Activated T-cell treated with anti-CD3 and anti-CD28 coated beads, Interleukin-2, amount 50 U/mL, for 24 hours (primary cell): Measurements from ENCODE around the gene C9orf85.
A peak's percentile ranks its signal among the peaks of the same experiment; 100 is the strongest.

Experiments used
- DNase-seq: peaks from one replicate; pipeline ENCODE4 v3.0.0-alpha.2; 2020
- H3K27ac Mint-ChIP-seq: 2 replicates; pipeline ENCODE4 v1.8.0; 2020; ENCODE audit warnings: mild to moderate bottlenecking, mixed read lengths
- H3K27me3 Mint-ChIP-seq: 2 replicates; pipeline ENCODE4 v1.8.0; 2020; ENCODE audit warnings: mixed read lengths
- H3K36me3 Mint-ChIP-seq: 2 replicates; pipeline ENCODE4 v1.8.0; 2020; ENCODE audit warnings: low read depth, mixed read lengths
- H3K4me1 Mint-ChIP-seq: 2 replicates; pipeline ENCODE4 v1.8.0; 2020; ENCODE audit warnings: low read depth, mixed read lengths
- H3K4me3 Mint-ChIP-seq: 2 replicates; pipeline ENCODE4 v1.8.0; 2020; ENCODE audit warnings: mild to moderate bottlenecking, moderate library complexity, mixed read lengths
- H3K9me3 Mint-ChIP-seq: 2 replicates; pipeline ENCODE4 v1.8.0; 2020; ENCODE audit warnings: mixed read lengths

Gene C9orf85, protein sequence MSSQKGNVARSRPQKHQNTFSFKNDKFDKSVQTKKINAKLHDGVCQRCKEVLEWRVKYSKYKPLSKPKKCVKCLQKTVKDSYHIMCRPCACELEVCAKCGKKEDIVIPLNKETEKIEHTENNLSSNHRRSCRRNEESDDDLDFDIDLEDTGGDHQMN

DNA sequence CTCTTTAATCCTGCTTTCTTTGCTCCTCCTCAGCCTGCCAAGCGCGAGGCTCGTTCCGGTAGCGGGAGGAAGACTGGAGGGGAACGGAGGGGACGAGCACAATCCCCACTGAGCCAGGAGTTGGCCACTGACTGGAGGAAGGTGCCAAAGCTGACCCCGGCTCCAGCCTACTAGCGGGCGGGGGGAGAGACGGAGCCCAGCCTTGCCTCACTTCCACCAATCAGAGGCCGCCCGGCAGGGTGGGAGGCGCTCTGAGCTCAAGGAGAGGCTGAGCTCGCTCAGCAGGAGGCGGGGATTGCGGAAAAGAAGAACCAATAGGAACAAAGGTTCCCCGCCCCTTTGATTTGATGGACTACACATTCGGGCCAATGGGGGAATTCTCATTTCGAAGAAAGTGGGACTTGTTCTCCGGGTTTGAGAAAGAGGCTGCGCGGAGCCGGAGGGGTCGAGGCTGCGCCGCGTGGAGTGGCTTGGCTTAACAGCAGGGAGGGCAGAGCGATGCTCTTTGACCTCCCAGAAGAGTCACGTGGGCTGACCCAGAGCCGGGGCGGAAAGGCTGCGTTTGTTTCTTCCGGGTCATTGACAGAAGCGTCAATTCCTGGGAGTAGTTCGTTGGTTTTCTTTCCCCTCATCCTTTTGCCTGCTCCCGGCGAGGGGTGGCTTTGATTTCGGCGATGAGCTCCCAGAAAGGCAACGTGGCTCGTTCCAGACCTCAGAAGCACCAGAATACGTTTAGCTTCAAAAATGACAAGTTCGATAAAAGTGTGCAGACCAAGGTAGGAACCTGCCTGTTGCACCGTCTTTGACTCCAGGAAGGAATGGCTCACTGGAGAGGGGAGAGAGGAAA lies at the start of gene C9orf85, which contains the start of gene ABHD17B:
TSS of gene C9orf85 (plus strand) at position 579 of the 847 bp plus-strand sequence. CDS start at position 675, 96 bp downstream.
TSS of gene ABHD17B (minus strand) at position 133 of the 847 bp plus-strand sequence. CDS start 36,113 bp downstream, outside the sequence.
- H3K9me3 Mint-ChIP-seq: no peaks in the 10 kb centered on the region
- H3K27ac Mint-ChIP-seq: peak within 1 kb of the TSS; percentile 98
- no peaks in the 10 kb centered on the region for H3K27me3 Mint-ChIP-seq
- H3K36me3 Mint-ChIP-seq: peaks cover 27% of the 10 kb centered on the region
- peaks cover 68% of the 10 kb centered on the region for H3K4me1 Mint-ChIP-seq
- H3K4me3 Mint-ChIP-seq: peak within 1 kb of the TSS; percentile 92
- peak; percentile 94 for DNase-seq

DNA sequence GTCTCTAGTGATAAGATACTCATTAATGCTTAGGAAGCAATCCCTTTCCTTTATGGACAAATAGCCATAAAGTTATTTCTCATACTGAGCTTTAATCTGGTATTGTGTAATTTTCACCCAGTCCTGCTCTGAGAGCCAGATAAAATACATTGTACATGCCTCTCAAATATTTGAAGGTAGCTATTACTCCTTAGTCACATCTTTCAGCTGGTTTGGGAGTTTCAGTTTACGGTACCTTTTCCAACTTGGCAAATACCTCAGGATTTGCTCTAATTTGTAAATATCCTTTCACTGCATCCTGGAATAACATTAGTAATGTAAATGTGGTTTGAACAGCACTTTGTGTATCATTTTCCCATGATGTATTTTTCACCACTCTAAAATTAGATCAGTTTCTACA lies 47.8 kb upstream of the C9orf85 start:
- no peaks in the 10 kb centered on the region for H3K27me3 Mint-ChIP-seq
- DNase-seq: no peak
- peaks cover 74% of the 10 kb centered on the region for H3K36me3 Mint-ChIP-seq
- H3K27ac Mint-ChIP-seq: no peak overlapping the region
- H3K4me3 Mint-ChIP-seq: no peak overlapping the region
- peaks cover 20% of the 10 kb centered on the region for H3K9me3 Mint-ChIP-seq
- H3K4me1 Mint-ChIP-seq: peaks cover 14% of the 10 kb centered on the region

DNA sequence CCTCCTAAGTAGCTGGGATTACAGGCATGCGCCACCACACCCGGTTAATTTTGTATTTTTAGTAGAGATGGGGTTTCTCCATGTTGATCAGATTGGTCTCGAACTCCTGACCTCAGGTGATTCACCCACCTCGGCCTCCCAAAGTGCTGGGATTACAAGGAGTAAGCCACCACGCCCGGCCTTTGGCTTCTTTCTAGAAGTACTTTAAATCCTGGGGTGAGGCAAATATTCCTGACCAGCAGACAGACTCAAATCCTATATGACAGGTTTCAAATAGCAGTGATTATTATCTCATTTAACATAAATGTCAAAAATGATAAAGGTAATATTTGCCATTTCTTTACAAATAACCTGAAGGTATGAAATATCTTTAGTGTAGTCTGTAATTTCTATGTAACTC lies 36.1 kb upstream of the C9orf85 start:
- Mint-ChIP-seq H3K27ac (no peak overlapping the region), H3K4me1 (peaks cover 16% of the 10 kb centered on the region), H3K27me3 (no peaks in the 10 kb centered on the region), H3K9me3 (peaks cover 22% of the 10 kb centered on the region), H3K4me3 (no peak overlapping the region), H3K36me3 (peaks cover 49% of the 10 kb centered on the region)
- no peak for DNase-seq

DNA sequence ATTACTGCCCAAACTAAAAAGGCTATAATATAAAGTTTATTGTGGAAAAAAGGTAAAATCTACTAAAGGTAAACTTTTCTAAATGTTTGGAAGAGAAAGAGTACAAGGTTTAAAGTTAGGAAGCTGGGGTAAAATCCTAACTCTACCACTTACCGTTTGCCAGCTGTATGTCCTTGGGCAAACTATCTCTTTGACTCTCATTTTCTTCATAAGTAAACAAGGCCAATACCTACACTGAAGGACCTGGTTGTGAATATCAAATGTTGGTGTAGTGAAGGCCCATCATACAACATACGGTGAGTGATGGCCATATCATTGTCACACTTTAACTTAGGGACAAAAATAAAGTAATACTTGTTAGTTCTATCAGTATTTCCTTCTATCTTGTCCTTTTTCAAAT lies 35.3 kb upstream of the C9orf85 start:
- H3K27ac Mint-ChIP-seq: no peak overlapping the region
- H3K36me3 Mint-ChIP-seq: peaks cover 45% of the 10 kb centered on the region
- H3K4me1 Mint-ChIP-seq: peaks cover 18% of the 10 kb centered on the region
- no peaks in the 10 kb centered on the region for H3K27me3 Mint-ChIP-seq
- no peak overlapping the region for H3K4me3 Mint-ChIP-seq
- DNase-seq: no peak
- H3K9me3 Mint-ChIP-seq: peaks cover 26% of the 10 kb centered on the region

DNA sequence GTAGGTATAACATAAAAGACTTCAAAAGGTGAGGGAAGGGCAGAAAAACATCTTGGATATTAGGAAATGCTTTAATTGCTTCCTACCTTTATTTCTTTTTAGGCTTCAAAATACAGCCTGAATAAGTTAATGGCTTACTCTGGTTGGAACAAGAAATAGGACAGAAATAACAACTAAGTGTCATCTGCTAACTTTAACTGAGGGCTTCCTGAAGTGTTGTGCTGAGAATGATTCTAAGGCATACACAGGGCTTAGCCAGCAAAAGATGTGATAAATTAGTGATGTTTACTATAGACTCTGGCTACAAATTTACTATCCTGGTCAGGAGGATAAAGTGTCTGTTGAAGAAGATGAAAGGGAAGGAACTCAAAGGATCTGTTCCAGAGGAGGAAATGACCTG lies 34.6 kb upstream of the C9orf85 start:
- peaks cover 45% of the 10 kb centered on the region for H3K36me3 Mint-ChIP-seq
- no peak for DNase-seq
- peaks cover 18% of the 10 kb centered on the region for H3K4me1 Mint-ChIP-seq
- no peak overlapping the region for H3K27ac Mint-ChIP-seq
- no peak overlapping the region for H3K4me3 Mint-ChIP-seq
- H3K27me3 Mint-ChIP-seq: no peaks in the 10 kb centered on the region
- peaks cover 29% of the 10 kb centered on the region for H3K9me3 Mint-ChIP-seq

DNA sequence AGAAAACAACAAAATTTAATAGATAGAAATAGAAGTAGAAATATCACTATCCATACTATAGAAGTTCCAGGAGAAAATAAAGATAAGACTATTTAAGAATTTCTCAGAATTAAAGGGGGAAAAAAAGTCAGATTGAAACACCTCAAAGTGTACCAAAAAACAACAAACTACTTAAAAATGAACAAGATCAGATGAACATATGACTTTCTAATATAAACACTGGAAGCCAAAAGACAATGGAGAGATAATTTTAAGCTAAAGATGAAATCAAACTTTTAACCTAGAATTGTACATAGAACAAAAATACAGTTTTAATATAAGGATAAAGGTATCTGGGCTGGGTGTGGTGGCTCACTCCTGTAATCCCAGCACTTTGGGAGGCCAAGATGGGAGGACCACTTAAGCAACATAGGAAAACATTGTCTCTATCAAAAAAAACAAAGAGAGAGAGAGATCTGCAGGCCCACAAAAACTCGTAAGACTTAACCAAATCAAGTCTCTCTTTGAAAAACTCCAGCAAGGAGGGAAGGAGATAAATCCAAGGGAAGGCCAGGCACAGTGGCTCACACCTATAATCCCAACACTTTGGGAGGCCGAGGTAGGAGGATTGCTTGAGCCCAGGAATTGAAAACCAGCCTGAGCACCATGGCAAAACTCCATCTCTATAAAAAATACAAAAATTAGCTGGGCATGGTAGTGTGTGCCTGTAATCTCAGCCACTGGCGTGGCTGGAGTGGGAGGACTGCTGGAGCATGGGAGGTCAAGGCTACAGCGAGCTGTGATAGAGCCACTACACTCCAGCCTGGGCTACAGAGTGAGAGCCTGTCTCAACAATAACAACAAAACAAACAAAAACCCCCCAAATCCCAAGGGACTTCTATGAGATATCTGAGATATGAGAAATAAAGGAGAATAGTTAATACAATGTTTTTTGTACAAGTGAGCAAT lies 32.8 kb upstream of the C9orf85 start:
- Mint-ChIP-seq H3K36me3 (peaks cover 55% of the 10 kb centered on the region), H3K9me3 (peaks cover 32% of the 10 kb centered on the region), H3K4me3 (no peak overlapping the region), H3K4me1 (peaks cover 18% of the 10 kb centered on the region), H3K27me3 (no peaks in the 10 kb centered on the region), H3K27ac (no peak overlapping the region)
- no peak for DNase-seq

DNA sequence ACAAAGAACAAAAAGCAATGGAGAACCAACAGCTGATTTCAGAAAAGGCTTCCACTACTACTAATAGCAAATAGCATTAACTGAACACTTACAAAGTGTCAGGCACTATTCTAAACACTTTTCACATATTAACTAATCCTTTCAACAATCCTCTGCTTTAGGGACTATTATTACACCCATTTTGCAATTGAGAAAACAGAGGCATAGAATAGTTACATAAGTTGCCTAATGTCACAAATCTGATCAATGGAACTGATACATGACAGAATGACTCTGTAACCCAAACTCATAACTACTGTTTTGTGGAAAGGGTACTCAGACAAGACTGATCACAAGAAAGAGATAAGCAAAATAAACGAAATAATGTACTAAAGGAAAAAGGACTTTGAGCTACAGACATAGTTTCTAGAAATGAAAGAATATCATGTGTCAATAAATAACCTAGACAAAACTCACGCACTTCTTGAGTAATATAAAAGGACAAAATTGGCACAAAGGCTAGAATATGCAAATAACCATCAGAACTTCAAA lies 31.7 kb upstream of the C9orf85 start:
- no peak for DNase-seq
- H3K27ac Mint-ChIP-seq: no peak overlapping the region
- no peaks in the 10 kb centered on the region for H3K27me3 Mint-ChIP-seq
- H3K9me3 Mint-ChIP-seq: peaks cover 39% of the 10 kb centered on the region
- H3K4me1 Mint-ChIP-seq: peaks cover 17% of the 10 kb centered on the region
- no peak overlapping the region for H3K4me3 Mint-ChIP-seq
- H3K36me3 Mint-ChIP-seq: peaks cover 59% of the 10 kb centered on the region

DNA sequence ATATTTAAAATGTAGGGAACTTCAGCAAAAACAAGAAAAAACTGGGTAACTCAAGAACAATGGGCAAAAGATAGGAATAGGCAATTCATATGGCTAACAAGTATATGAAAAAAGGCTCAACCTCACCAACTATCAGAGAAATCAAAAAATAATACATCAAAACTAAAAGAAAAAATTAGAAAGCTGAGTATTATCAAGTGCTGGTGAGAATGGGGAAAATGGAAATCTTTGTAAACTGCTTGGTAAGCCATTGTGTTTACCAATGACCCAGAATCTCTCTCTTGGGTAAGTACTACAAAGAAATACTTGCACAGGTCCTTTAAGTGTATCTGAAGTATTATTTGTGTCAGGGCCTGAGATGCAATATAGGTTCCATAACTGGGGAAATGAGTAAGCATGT lies 27.4 kb upstream of the C9orf85 start:
- no peak for DNase-seq
- Mint-ChIP-seq H3K27ac (no peak overlapping the region), H3K9me3 (peaks cover 25% of the 10 kb centered on the region), H3K4me3 (no peak overlapping the region), H3K36me3 (peaks cover 52% of the 10 kb centered on the region), H3K27me3 (no peaks in the 10 kb centered on the region), H3K4me1 (peaks cover 33% of the 10 kb centered on the region)

DNA sequence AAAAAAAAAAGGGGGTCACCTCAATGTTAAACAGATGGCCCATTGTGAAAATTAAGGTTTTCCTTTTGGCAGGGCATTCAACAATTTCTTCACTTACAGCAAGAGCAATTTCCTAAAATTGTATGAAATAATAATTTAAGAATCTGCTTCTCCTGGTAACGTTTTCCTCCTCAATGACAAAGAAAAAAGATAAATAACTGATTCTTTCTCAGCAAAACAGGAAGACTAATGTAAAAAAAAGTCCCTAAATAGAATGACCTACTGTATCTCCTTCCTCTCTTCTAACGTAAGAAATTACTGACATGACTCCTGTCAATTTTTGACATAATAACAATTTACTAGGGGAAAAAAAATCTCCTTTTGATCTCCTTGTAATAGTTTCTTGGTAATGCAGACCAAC lies 26.0 kb upstream of the C9orf85 start:
- Mint-ChIP-seq H3K36me3 (peaks cover 49% of the 10 kb centered on the region), H3K27me3 (no peaks in the 10 kb centered on the region), H3K4me1 (peaks cover 37% of the 10 kb centered on the region), H3K9me3 (peaks cover 17% of the 10 kb centered on the region), H3K27ac (no peak overlapping the region), H3K4me3 (no peak overlapping the region)
- no peak for DNase-seq

DNA sequence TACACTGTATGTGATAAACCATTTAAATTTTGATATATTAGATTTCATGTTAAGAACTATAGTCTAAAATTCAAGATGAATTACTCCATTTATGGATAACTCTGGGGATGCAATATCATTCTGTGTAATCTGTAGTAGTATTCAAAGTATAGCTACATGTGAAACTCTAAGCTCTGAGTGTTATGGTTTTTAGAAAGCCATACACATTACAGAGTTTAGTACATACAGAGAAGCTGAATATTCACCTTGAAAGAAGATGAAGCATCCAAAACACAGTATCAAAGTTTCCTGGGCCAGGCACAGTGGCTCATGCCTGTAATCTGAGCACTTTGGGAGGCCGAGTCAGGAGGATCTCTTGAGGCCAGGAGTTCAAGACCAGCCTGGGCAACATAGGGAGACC lies 25.4 kb upstream of the C9orf85 start:
- H3K27ac Mint-ChIP-seq: peak overlapping the region; percentile 81
- peaks cover 39% of the 10 kb centered on the region for H3K4me1 Mint-ChIP-seq

DNA sequence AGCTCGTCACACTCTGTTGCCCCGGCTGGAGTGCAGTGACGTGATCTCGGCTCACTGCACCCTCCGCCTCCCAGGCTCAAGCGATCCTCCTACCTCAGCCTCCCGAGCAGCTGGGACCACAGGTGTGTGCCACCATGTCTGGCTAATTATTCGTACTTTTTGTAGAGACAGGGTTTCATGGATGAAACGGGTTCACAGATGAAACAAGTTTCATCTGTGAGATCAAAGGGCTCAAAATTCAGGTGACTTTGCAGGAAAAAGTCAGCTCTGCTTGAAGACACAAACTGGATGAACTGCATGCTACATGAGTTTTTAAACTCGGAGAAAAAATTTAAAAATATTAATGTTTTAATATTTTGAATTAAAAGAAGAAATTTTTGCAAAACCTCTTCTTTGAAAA lies 24.9 kb upstream of the C9orf85 start:
- H3K4me3 Mint-ChIP-seq: no peak overlapping the region
- H3K27me3 Mint-ChIP-seq: no peaks in the 10 kb centered on the region
- peaks cover 39% of the 10 kb centered on the region for H3K4me1 Mint-ChIP-seq
- DNase-seq: no peak
- H3K27ac Mint-ChIP-seq: peak overlapping the region; percentile 81
- peaks cover 9% of the 10 kb centered on the region for H3K9me3 Mint-ChIP-seq
- peaks cover 42% of the 10 kb centered on the region for H3K36me3 Mint-ChIP-seq

More for the DNA sequence above, 25.4 kb upstream of the C9orf85 start:
- H3K9me3 Mint-ChIP-seq: peaks cover 14% of the 10 kb centered on the region
- peaks cover 47% of the 10 kb centered on the region for H3K36me3 Mint-ChIP-seq
- DNase-seq: no peak
- H3K4me3 Mint-ChIP-seq: no peak overlapping the region
- H3K27me3 Mint-ChIP-seq: no peaks in the 10 kb centered on the region

DNA sequence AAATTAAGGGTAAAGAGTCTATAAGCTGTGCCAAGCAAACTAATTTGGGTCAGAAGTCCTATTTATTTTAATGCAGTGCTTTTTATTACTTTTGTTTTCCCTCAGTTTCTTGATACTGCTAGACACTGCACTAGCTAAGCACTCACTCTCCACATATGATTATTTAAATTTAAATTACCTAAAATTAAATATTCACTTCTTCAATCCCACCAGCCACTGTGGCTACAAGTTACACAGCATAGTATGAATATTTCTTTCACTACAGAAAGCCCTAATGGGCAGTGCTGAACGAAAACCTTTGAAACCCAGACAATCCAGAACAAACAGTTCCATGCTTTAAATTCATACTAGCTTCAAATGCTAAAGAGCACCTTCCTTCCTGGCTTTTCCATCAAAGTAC lies 24.1 kb upstream of the C9orf85 start:
- H3K36me3 Mint-ChIP-seq: peaks cover 35% of the 10 kb centered on the region
- H3K4me1 Mint-ChIP-seq: peaks cover 39% of the 10 kb centered on the region
- peaks cover 9% of the 10 kb centered on the region for H3K9me3 Mint-ChIP-seq
- H3K27me3 Mint-ChIP-seq: no peaks in the 10 kb centered on the region
- no peak overlapping the region for H3K4me3 Mint-ChIP-seq
- H3K27ac Mint-ChIP-seq: no peak overlapping the region
- DNase-seq: no peak

DNA sequence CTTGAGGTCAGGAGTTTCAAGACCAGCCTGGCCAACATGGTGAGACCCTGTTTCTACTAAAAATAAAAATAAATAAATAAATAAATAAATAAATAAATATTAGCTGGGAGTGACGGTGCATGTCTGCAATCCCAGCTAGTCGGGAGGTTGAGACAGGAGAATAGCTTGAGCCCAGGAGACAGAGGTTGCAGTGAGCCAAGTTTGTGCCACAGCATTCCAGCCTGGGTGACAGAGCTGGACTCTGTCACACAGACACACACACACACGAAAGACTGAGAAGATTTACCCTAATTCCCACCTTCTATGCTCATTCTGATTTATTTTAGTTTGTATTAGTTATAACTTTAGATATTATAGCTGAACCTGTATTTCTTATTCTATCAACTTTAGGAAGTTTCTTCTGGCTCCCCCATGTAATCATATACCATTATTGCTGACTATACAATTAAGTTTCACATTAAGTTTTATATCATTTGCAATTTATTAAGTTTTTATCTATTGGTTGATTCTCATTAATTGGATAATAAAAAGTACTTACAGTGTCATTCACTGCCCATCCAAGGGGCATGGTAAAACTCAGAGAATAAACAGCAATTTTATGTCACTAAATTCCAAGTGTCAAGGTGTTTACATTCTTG lies 21.3 kb upstream of the C9orf85 start:
- Mint-ChIP-seq H3K4me1 (peaks cover 46% of the 10 kb centered on the region), H3K27ac (no peak overlapping the region), H3K36me3 (peaks cover 11% of the 10 kb centered on the region), H3K9me3 (no peaks in the 10 kb centered on the region), H3K27me3 (no peaks in the 10 kb centered on the region), H3K4me3 (no peak overlapping the region)
- no peak for DNase-seq
